CD4-positive, alpha-beta T cell (primary cell): ENCODE data around the gene TMEM204. TPM values are rescaled to one million over a fixed set of nuclear protein-coding genes. Genes with fewer than 3 reads are reported as not detected.

Source experiments
- ATAC-seq: fragments of 200-7000 bp; cut with Tn5 transposase; one replicate; pipeline ENCODE4 v1.10.0; 2022; ENCODE audit warnings: mild to moderate bottlenecking; ENCODE audit not compliant: poor library complexity
- CTCF ChIA-PET: fragments of 350-600 bp; sonication (Branson Sonifier 250); formaldehyde crosslinking; loops from one replicate; lab custom pipeline; 2021; ENCODE audit warnings: antibody characterized with exemption, inconsistent platforms; lab: Charles Lee
- POLR2A ChIA-PET: fragments of 350-600 bp; sonication (Branson Sonifier 250); formaldehyde crosslinking; loops from one replicate; lab custom pipeline; 2021; ENCODE audit warnings: antibody characterized with exemption, inconsistent platforms; lab: Charles Lee
- DNase-seq, 14 experiments: peaks; one replicate each; pipeline ENCODE4 v3.0.0-alpha.2; 2013 to 2020; ENCODE audit warnings: mixed read lengths in 2 of 14
- H3K27ac ChIP-seq, 2 donors: one replicate each; pipeline versions ENCODE4 v1.5.1 to v1.7.0; 2013; ENCODE audit warnings: low read length in 2 of 2, low read depth in 1 of 2, mild to moderate bottlenecking in 1 of 2
- H3K27me3 ChIP-seq, 2 experiments: 1 replicate in 1 of 2; 2 replicates in 1 of 2; pipeline versions ENCODE4 v1.6.1 to v1.7.0; 2013; ENCODE audit warnings: low read length in 2 of 2, control low read depth in 1 of 2, mild to moderate bottlenecking in 1 of 2, moderate library complexity in 1 of 2; ENCODE audit not compliant: insufficient read depth in 2 of 2, control insufficient read depth in 1 of 2
- H3K36me3 ChIP-seq: one replicate; pipeline ENCODE4 v1.6.1; 2013; ENCODE audit warnings: low read length, control low read depth; ENCODE audit not compliant: insufficient read depth
- H3K4me1 ChIP-seq: one replicate; pipeline ENCODE4 v1.6.1; 2013; ENCODE audit warnings: low read length, control low read depth; ENCODE audit not compliant: insufficient read depth
- H3K4me3 ChIP-seq: one replicate; pipeline ENCODE4 v1.5.1; 2013; ENCODE audit warnings: mild to moderate bottlenecking, low read length, moderate library complexity
- H3K9me3 ChIP-seq, 2 experiments: 1 replicate in 1 of 2; 2 replicates in 1 of 2; pipeline versions ENCODE4 v1.6.1 to v1.7.0; 2013; ENCODE audit warnings: low read length in 2 of 2, mild to moderate bottlenecking in 2 of 2, control low read depth in 1 of 2, moderate library complexity in 1 of 2; ENCODE audit not compliant: control insufficient read depth in 1 of 2, insufficient read depth in 1 of 2
- H3K27ac Mint-ChIP-seq: one replicate; pipeline ENCODE4 v1.8.0; 2020; ENCODE audit warnings: mixed read lengths
- H3K27me3 Mint-ChIP-seq: one replicate; pipeline ENCODE4 v1.8.0; 2021; ENCODE audit warnings: mixed read lengths
- H3K36me3 Mint-ChIP-seq: one replicate; pipeline ENCODE4 v1.8.0; 2021; ENCODE audit warnings: low read depth, mixed read lengths
- H3K4me1 Mint-ChIP-seq: one replicate; pipeline ENCODE4 v1.8.0; 2021; ENCODE audit warnings: low read depth, mixed read lengths
- H3K4me3 Mint-ChIP-seq: one replicate; pipeline ENCODE4 v1.8.0; 2020; ENCODE audit warnings: mild to moderate bottlenecking, mixed read lengths
- H3K9me3 Mint-ChIP-seq: one replicate; pipeline ENCODE4 v1.8.0; 2020; ENCODE audit warnings: mixed read lengths
- CTCF ChIP-seq: fragments of 200-600 bp; IDR thresholded peaks from one replicate; pipeline ENCODE4 v1.8.0; 2022; ENCODE audit warnings: antibody characterized with exemption, mild to moderate bottlenecking
- intact Hi-C, 2 experiments: fragments of 100-400 bp; cut with DNase I in 1 of 2; cut with micrococcal nuclease in 1 of 2; formaldehyde crosslinking; loops; one replicate each; pipeline versions ENCODE4 v1.15.1 to v1.9.0; 2023 to 2025; cut with DNase I, micrococcal nuclease
- total RNA-seq, 174 experiments: library from RNA in 2 of 174; stranded (reverse) in 2 of 174; gene quantifications; one replicate each; pipeline ENCODE4 v1.2.3 and lab custom pipeline; 2021 to 2026

TMEM204 gene
- total RNA-seq, 2 experiments from 2014 or later = 20.5 to 22.1 TPM

GRCh38 chr16:1542533-1542932 is 9.1 kb downstream of the TMEM204 start:
- Mint-ChIP-seq H3K4me1 (peaks cover 81% of the 10 kb centered on the region), H3K27me3 (no peaks in the 10 kb centered on the region), H3K36me3 (peaks cover 85% of the 10 kb centered on the region), H3K27ac (peak overlapping the region; percentile 80), H3K9me3 (no peaks in the 10 kb centered on the region), H3K4me3 (peak overlapping the region; percentile 77)
- CTCF ChIA-PET = no interaction called here
- no peak for TF ChIP-seq CTCF
- Histone ChIP-seq H3K4me1 (peaks cover 99% of the 10 kb centered on the region), H3K27me3 (no peaks in the 10 kb centered on the region), H3K27ac (no peak overlapping the region), H3K36me3 (peaks cover 89% of the 10 kb centered on the region), H3K4me3 (no peak overlapping the region), H3K9me3 (no peaks in the 10 kb centered on the region)
- POLR2A ChIA-PET = interaction anchor here (1.7 to 4.9 kb wide), 2 partner anchors 8 to 9 kb away, joined by 7 to 34 read pairs; partner anchors contain the start of gene TMEM204
- intact Hi-C loops = no loop called here
- ATAC-seq (no peak), DNase-seq (no peak)

- CTCF ChIA-PET = no interaction called here
- Histone ChIP-seq H3K36me3 (peaks cover 89% of the 10 kb centered on the region), H3K27me3 (no peaks in the 10 kb centered on the region), H3K27ac (peak overlapping the region; percentile 56 to 58), H3K4me3 (peak overlapping the region; percentile 10), H3K4me1 (peaks cover 99% of the 10 kb centered on the region), H3K9me3 (no peaks in the 10 kb centered on the region)
- ATAC-seq (peak; percentile 66), DNase-seq (peak in 9 of 14 experiments; percentile 24 to 76 (median 45))
- Mint-ChIP-seq H3K9me3 (no peaks in the 10 kb centered on the region), H3K4me3 (peak overlapping the region; percentile 54), H3K27me3 (no peaks in the 10 kb centered on the region), H3K4me1 (peaks cover 81% of the 10 kb centered on the region), H3K36me3 (peaks cover 85% of the 10 kb centered on the region), H3K27ac (peak overlapping the region; percentile 80)
- POLR2A ChIA-PET = interaction anchor here (0.7 to 4.9 kb wide), 2 partner anchors 9 to 17 kb away, joined by 3 to 34 read pairs; partner anchors contain the start of gene TMEM204
- no peak for TF ChIP-seq CTCF
- intact Hi-C loops = no loop called here
Observed at GRCh38 chr16:1543085-1543896, 9.8 kb downstream of the TMEM204 start.

- Mint-ChIP-seq H3K36me3 (peaks cover 91% of the 10 kb centered on the region), H3K9me3 (no peaks in the 10 kb centered on the region), H3K4me1 (peaks cover 85% of the 10 kb centered on the region), H3K27ac (peak overlapping the region; percentile 80), H3K4me3 (peak overlapping the region; percentile 68), H3K27me3 (no peaks in the 10 kb centered on the region)
- DNase-seq = no peak
- peak overlapping the region; percentile 14 to 25 for H3K27ac ChIP-seq
- ATAC-seq = no peak
- no peaks in the 10 kb centered on the region for H3K27me3 ChIP-seq
- peaks cover 89% of the 10 kb centered on the region for H3K36me3 ChIP-seq
- peaks cover 98% of the 10 kb centered on the region for H3K4me1 ChIP-seq
- intact Hi-C loops = no loop called here
- no peaks in the 10 kb centered on the region for H3K9me3 ChIP-seq
- POLR2A ChIA-PET = interaction anchor here (1.2 to 4.9 kb wide), 5 partner anchors 8 to 126 kb away, joined by 3 to 34 read pairs (median 4); partner anchors contain the start of gene TMEM204
- TF ChIP-seq CTCF = no peak
- CTCF ChIA-PET = no interaction called here
- H3K4me3 ChIP-seq = no peak overlapping the region
Observed at GRCh38 chr16:1545044-1546040, 11.9 kb downstream of the TMEM204 start.
